Activated CD8-positive, alpha-beta memory T cell treated with anti-CD3 and anti-CD28 coated beads, Interleukin-2, amount 10 ng/mL, durations not matched to agents 7 days and 5 days (primary cell): ENCODE results near the gene NT5C3A. TPM values are rescaled to one million over a fixed set of nuclear protein-coding genes. Genes with fewer than 3 reads are reported as not detected.

ENCODE experiments used
- ATAC-seq: fragments of 150-1000 bp; cut with Tn5 transposase; one replicate; pipeline ENCODE4 v1.10.0; 2021; ENCODE audit warnings: moderate library complexity
- CTCF ChIA-PET: fragments of 350-600 bp; sonication (Branson Sonifier 250); formaldehyde crosslinking; loops from one replicate; lab custom pipeline; 2021; ENCODE audit warnings: antibody characterized with exemption; lab: Charles Lee
- DNase-seq: peaks from one replicate; pipeline ENCODE4 v3.0.0-alpha.2; 2020
- H3K27ac Mint-ChIP-seq: one replicate; pipeline ENCODE4 v1.8.0; 2021; ENCODE audit warnings: mild to moderate bottlenecking, mixed read lengths
- H3K27me3 Mint-ChIP-seq: one replicate; pipeline ENCODE4 v1.8.0; 2021; ENCODE audit warnings: mixed read lengths
- H3K36me3 Mint-ChIP-seq: one replicate; pipeline ENCODE4 v1.8.0; 2021; ENCODE audit warnings: mild to moderate bottlenecking, mixed read lengths
- H3K4me1 Mint-ChIP-seq: one replicate; pipeline ENCODE4 v1.8.0; 2021; ENCODE audit warnings: mixed read lengths
- H3K4me3 Mint-ChIP-seq: one replicate; pipeline ENCODE4 v1.8.0; 2021; ENCODE audit warnings: mild to moderate bottlenecking, moderate library complexity, mixed read lengths
- H3K9me3 Mint-ChIP-seq: one replicate; pipeline ENCODE4 v1.8.0; 2022; ENCODE audit warnings: low read depth, mixed read lengths
- total RNA-seq, 2 experiments: library from RNA; stranded (reverse); gene quantifications; one replicate each; pipeline ENCODE4 v1.2.3, GENCODE V29; 2021

Gene NT5C3A
- total RNA-seq, 2 experiments from 2014 or later, result 52.7 to 81.4 TPM

- no peak for ATAC-seq
- CTCF ChIA-PET, result interaction anchor here (2.4 kb wide), 1 partner anchor 199 kb away, joined by 6 read pairs; no protein-coding TSS in a partner anchor
- H3K36me3 Mint-ChIP-seq, result peaks cover 2% of the 10 kb centered on the region
Observed at GRCh38 chr7:33044986-33045385, 17.6 kb downstream of the NT5C3A start.

GRCh38 chr7:33044401-33044718 is 18.2 kb downstream of the NT5C3A start:
- H3K27ac Mint-ChIP-seq, result no peak overlapping the region
- CTCF ChIA-PET, result interaction anchor here (0.9 to 2.4 kb wide), 2 partner anchors 17 to 198 kb away, joined by 3 to 6 read pairs; no protein-coding TSS in a partner anchor

More at GRCh38 chr7:33044986-33045385, 17.6 kb downstream of the NT5C3A start:
- Mint-ChIP-seq H3K4me1 (peaks cover 25% of the 10 kb centered on the region), H3K27ac (no peak overlapping the region), H3K9me3 (no peaks in the 10 kb centered on the region), H3K4me3 (no peak overlapping the region), H3K27me3 (no peaks in the 10 kb centered on the region)
- DNase-seq, result no peak

GRCh38 chr7:33043501-33044400 is 18.8 kb downstream of the NT5C3A start:
- H3K36me3 Mint-ChIP-seq, result peaks cover 7% of the 10 kb centered on the region
- CTCF ChIA-PET, result interaction anchor here (0.9 to 2.4 kb wide), 2 partner anchors 17 to 197 kb away, joined by 3 to 6 read pairs; no protein-coding TSS in a partner anchor
- no peaks in the 10 kb centered on the region for H3K9me3 Mint-ChIP-seq
- no peaks in the 10 kb centered on the region for H3K27me3 Mint-ChIP-seq
- peaks cover 25% of the 10 kb centered on the region for H3K4me1 Mint-ChIP-seq
- no peak for ATAC-seq
- no peak overlapping the region for H3K27ac Mint-ChIP-seq
- DNase-seq, result no peak
- H3K4me3 Mint-ChIP-seq, result no peak overlapping the region

More at GRCh38 chr7:33044401-33044718, 18.2 kb downstream of the NT5C3A start:
- H3K36me3 Mint-ChIP-seq, result peaks cover 6% of the 10 kb centered on the region
- no peak overlapping the region for H3K4me3 Mint-ChIP-seq
- ATAC-seq (no peak), DNase-seq (no peak)
- H3K4me1 Mint-ChIP-seq, result peaks cover 26% of the 10 kb centered on the region
- H3K9me3 Mint-ChIP-seq, result no peaks in the 10 kb centered on the region
- H3K27me3 Mint-ChIP-seq, result no peaks in the 10 kb centered on the region

- CTCF ChIA-PET, result no interaction called here
- Mint-ChIP-seq H3K27me3 (no peaks in the 10 kb centered on the region), H3K27ac (no peak overlapping the region), H3K4me1 (peaks cover 36% of the 10 kb centered on the region), H3K36me3 (peaks cover 14% of the 10 kb centered on the region), H3K9me3 (no peaks in the 10 kb centered on the region), H3K4me3 (no peak overlapping the region)
- ATAC-seq (no peak), DNase-seq (no peak)
Observed at GRCh38 chr7:33041631-33042428, 20.7 kb downstream of the NT5C3A start.

GRCh38 chr7:33040803-33041516 is 21.6 kb downstream of the NT5C3A start:
- peaks cover 16% of the 10 kb centered on the region for H3K36me3 Mint-ChIP-seq
- peak overlapping the region; percentile 83 for H3K27ac Mint-ChIP-seq
- H3K4me1 Mint-ChIP-seq, result peaks cover 42% of the 10 kb centered on the region
- peak; percentile 84 for DNase-seq
- CTCF ChIA-PET, result interaction anchor here (0.7 to 2.8 kb wide), 8 partner anchors 9 to 240 kb away, joined by 3 to 22 read pairs (median 9); partner anchors contain the start of genes FKBP9, NT5C3A and RP9
- H3K9me3 Mint-ChIP-seq, result no peaks in the 10 kb centered on the region
- H3K4me3 Mint-ChIP-seq, result peak overlapping the region; percentile 80
- peak; percentile 98 for ATAC-seq
- H3K27me3 Mint-ChIP-seq, result no peaks in the 10 kb centered on the region

GRCh38 chr7:33039903-33040292 is 22.7 kb downstream of the NT5C3A start:
- CTCF ChIA-PET, result interaction anchor here (1.1 to 2.8 kb wide), 6 partner anchors 10 to 193 kb away, joined by 3 to 22 read pairs (median 12); partner anchors contain the start of genes NT5C3A and RP9
- peaks cover 46% of the 10 kb centered on the region for H3K4me1 Mint-ChIP-seq
- no peaks in the 10 kb centered on the region for H3K9me3 Mint-ChIP-seq
- H3K4me3 Mint-ChIP-seq, result peak overlapping the region; percentile 90
- H3K27ac Mint-ChIP-seq, result peak overlapping the region; percentile 90
- H3K27me3 Mint-ChIP-seq, result no peaks in the 10 kb centered on the region
- peaks cover 21% of the 10 kb centered on the region for H3K36me3 Mint-ChIP-seq
- DNase-seq (no peak), ATAC-seq (no peak)

GRCh38 chr7:33039257-33039902 is 23.2 kb downstream of the NT5C3A start:
- H3K4me3 Mint-ChIP-seq, result peak overlapping the region; percentile 90
- H3K4me1 Mint-ChIP-seq, result peaks cover 48% of the 10 kb centered on the region
- no peak for ATAC-seq
- CTCF ChIA-PET, result interaction anchor here (1.1 to 2.8 kb wide), 6 partner anchors 10 to 193 kb away, joined by 3 to 22 read pairs (median 12); partner anchors contain the start of genes NT5C3A and RP9
- no peak for DNase-seq
- no peaks in the 10 kb centered on the region for H3K9me3 Mint-ChIP-seq
- no peaks in the 10 kb centered on the region for H3K27me3 Mint-ChIP-seq
- peaks cover 26% of the 10 kb centered on the region for H3K36me3 Mint-ChIP-seq
- peak overlapping the region; percentile 90 for H3K27ac Mint-ChIP-seq

- Mint-ChIP-seq H3K36me3 (peaks cover 28% of the 10 kb centered on the region), H3K27ac (peak overlapping the region; percentile 90), H3K4me3 (peak overlapping the region; percentile 90), H3K4me1 (peaks cover 45% of the 10 kb centered on the region), H3K27me3 (no peaks in the 10 kb centered on the region), H3K9me3 (no peaks in the 10 kb centered on the region)
- DNase-seq (no peak), ATAC-seq (no peak)
- CTCF ChIA-PET, result interaction anchor here (1.1 to 2.8 kb wide), 5 partner anchors 9 to 192 kb away, joined by 3 to 22 read pairs (median 13); partner anchors contain the start of genes NT5C3A and RP9
Observed at GRCh38 chr7:33038639-33039038, 23.9 kb downstream of the NT5C3A start.

GRCh38 chr7:33035776-33036175 is 26.8 kb downstream of the NT5C3A start:
- ATAC-seq (no peak), DNase-seq (no peak)
- no peak overlapping the region for H3K4me3 Mint-ChIP-seq
- no peak overlapping the region for H3K27ac Mint-ChIP-seq
- no peaks in the 10 kb centered on the region for H3K9me3 Mint-ChIP-seq
- CTCF ChIA-PET, result interaction anchor here (0.9 to 1.2 kb wide), 2 partner anchors 10 to 189 kb away, joined by 4 to 5 read pairs; no protein-coding TSS in a partner anchor
- H3K27me3 Mint-ChIP-seq, result no peaks in the 10 kb centered on the region
- peaks cover 41% of the 10 kb centered on the region for H3K36me3 Mint-ChIP-seq
- peaks cover 40% of the 10 kb centered on the region for H3K4me1 Mint-ChIP-seq

GRCh38 chr7:33024189-33024757 is 38.3 kb downstream of the NT5C3A start:
- Mint-ChIP-seq H3K4me3 (no peak overlapping the region), H3K9me3 (no peaks in the 10 kb centered on the region), H3K36me3 (peaks cover 38% of the 10 kb centered on the region), H3K4me1 (peaks cover 2% of the 10 kb centered on the region), H3K27me3 (no peaks in the 10 kb centered on the region), H3K27ac (peak overlapping the region; percentile 4)
- CTCF ChIA-PET, result interaction anchor here (2.8 kb wide), 1 partner anchor 178 kb away, joined by 9 read pairs; no protein-coding TSS in a partner anchor
- no peak for ATAC-seq
- DNase-seq, result no peak

GRCh38 chr7:33012364-33012763 is 50.2 kb downstream of the NT5C3A start:
- H3K4me1 Mint-ChIP-seq, result no peaks in the 10 kb centered on the region
- ATAC-seq (no peak), DNase-seq (no peak)
- CTCF ChIA-PET, result interaction anchor here (0.8 kb wide), 1 partner anchor 9 kb away, joined by 3 read pairs; no protein-coding TSS in a partner anchor
- no peaks in the 10 kb centered on the region for H3K27me3 Mint-ChIP-seq
- H3K27ac Mint-ChIP-seq, result no peak overlapping the region
- no peaks in the 10 kb centered on the region for H3K9me3 Mint-ChIP-seq
- H3K4me3 Mint-ChIP-seq, result no peak overlapping the region
- peaks cover 44% of the 10 kb centered on the region for H3K36me3 Mint-ChIP-seq

- Mint-ChIP-seq H3K27ac (no peak overlapping the region), H3K27me3 (no peaks in the 10 kb centered on the region), H3K4me1 (no peaks in the 10 kb centered on the region), H3K36me3 (peaks cover 32% of the 10 kb centered on the region), H3K4me3 (no peak overlapping the region), H3K9me3 (no peaks in the 10 kb centered on the region)
- ATAC-seq (no peak), DNase-seq (no peak)
- CTCF ChIA-PET, result interaction anchor here (0.6 kb wide), 1 partner anchor 13 kb away, joined by 3 read pairs; no protein-coding TSS in a partner anchor
Observed at GRCh38 chr7:33009734-33010133, 52.8 kb downstream of the NT5C3A start.
